MM.1S (cell line): Measurements from ENCODE around the gene EMP2.

Experiments
- DNase-seq: peaks from one replicate; pipeline ENCODE4 v3.0.0-alpha.2; 2015
- H2AFZ ChIP-seq: fragments of 300-600 bp; sonication (generic); 2 replicates; pipeline ENCODE4 v1.6.0; 2016; ENCODE audit warnings: antibody characterized with exemption, low read length
- H3F3A ChIP-seq: fragments of 300-600 bp; sonication (generic); 2 replicates; pipeline ENCODE4 v1.6.1; 2016; ENCODE audit warnings: mild to moderate bottlenecking, antibody characterized with exemption, low read length, moderate library complexity, mixed read lengths; ENCODE audit not compliant: insufficient read depth
- H3K27ac ChIP-seq: fragments of 300-600 bp; sonication (generic); 2 replicates; pipeline ENCODE4 v1.5.1; 2016; ENCODE audit warnings: mild to moderate bottlenecking, low read length
- H3K27me3 ChIP-seq: fragments of 300-600 bp; sonication (generic); replicated peaks from 2 replicates; pipeline ENCODE4 v1.6.0; 2016; ENCODE audit warnings: low read length; ENCODE audit not compliant: insufficient read depth
- H3K36me3 ChIP-seq: fragments of 300-600 bp; sonication (generic); replicated peaks from 2 replicates; pipeline ENCODE4 v1.6.1; 2016; ENCODE audit warnings: mild to moderate bottlenecking, low read length, mixed read lengths; ENCODE audit not compliant: insufficient read depth
- H3K4me1 ChIP-seq: fragments of 300-600 bp; sonication (generic); 2 replicates; pipeline ENCODE4 v1.6.1; 2016; ENCODE audit warnings: low read length, mixed read lengths
- H3K4me2 ChIP-seq: fragments of 300-600 bp; sonication (generic); 2 replicates; pipeline ENCODE4 v1.6.0; 2016; ENCODE audit warnings: low read depth, low read length
- H3K4me3 ChIP-seq: fragments of 300-600 bp; sonication (generic); 2 replicates; pipeline ENCODE4 v1.5.1; 2016; ENCODE audit warnings: low read length, mixed read lengths
- H3K79me2 ChIP-seq: fragments of 300-600 bp; sonication (generic); 2 replicates; pipeline ENCODE4 v1.6.1; 2016; ENCODE audit warnings: mixed run types, low read length, mixed read lengths
- H3K9ac ChIP-seq: fragments of 300-600 bp; sonication (generic); 2 replicates; pipeline ENCODE4 v1.6.1; 2016; ENCODE audit warnings: low read length, mixed read lengths
- H3K9me2 ChIP-seq: fragments of 300-600 bp; sonication (generic); replicated peaks from 2 replicates; pipeline ENCODE4 v1.6.1; 2016; ENCODE audit warnings: mild to moderate bottlenecking, low read length, mixed read lengths; ENCODE audit not compliant: insufficient read depth
- H3K9me3 ChIP-seq: fragments of 300-600 bp; sonication (generic); replicated peaks from 2 replicates; pipeline ENCODE4 v1.6.1; 2016; ENCODE audit warnings: mild to moderate bottlenecking, low read length, mixed read lengths; ENCODE audit not compliant: insufficient read depth
- H4K20me1 ChIP-seq: fragments of 300-600 bp; sonication (generic); 2 replicates; pipeline ENCODE4 v1.6.1; 2016; ENCODE audit warnings: mild to moderate bottlenecking, low read length, moderate library complexity, mixed read lengths; ENCODE audit not compliant: insufficient read depth
- EZH2 ChIP-seq: fragments of 300-600 bp; sonication (generic); optimal IDR thresholded peaks from 2 replicates; pipeline ENCODE3; 2017; ENCODE audit warnings: low read depth, mild to moderate bottlenecking, antibody characterized with exemption, low read length, mixed read lengths
- EZH2phosphoT487 ChIP-seq: fragments of 300-600 bp; sonication (generic); IDR thresholded peaks from 2 replicates; pipeline ENCODE4 v1.6.1; 2018; ENCODE audit warnings: antibody characterized with exemption, low read length
- TF ChIP-seq, protein P1 (sequence below): fragments of 300-600 bp; sonication (generic); IDR thresholded peaks from 2 replicates; pipeline ENCODE4 v1.5.1; 2016; ENCODE audit warnings: antibody characterized with exemption, low read length, mixed read lengths

Gene EMP2

DNA sequence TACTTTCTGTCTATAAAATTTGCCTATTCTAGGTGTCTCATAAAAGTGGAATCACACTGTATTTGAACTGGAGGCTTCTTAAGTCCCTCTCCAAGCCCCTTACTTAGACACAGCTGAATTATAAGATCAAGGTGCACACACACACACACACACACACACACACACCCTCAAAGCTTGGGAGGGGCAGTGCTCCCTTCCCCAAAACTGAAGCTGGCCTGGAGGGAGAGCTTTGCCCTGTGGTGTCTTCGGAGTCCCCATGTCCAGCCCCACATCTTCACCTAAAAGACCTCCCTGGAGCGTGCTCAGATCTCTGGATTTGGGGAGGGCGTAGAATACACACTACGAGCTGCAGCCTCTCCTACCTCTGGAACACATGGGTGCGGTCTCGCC lies 828 bp downstream of the EMP2 start:
- H3K9me3 ChIP-seq: no peaks in the 10 kb centered on the region
- no peak for DNase-seq
- no peaks in the 10 kb centered on the region for H4K20me1 ChIP-seq
- peak overlapping the region; percentile 97; the same call in 1 of the 2 replicates for H2AFZ ChIP-seq
- no peaks in the 10 kb centered on the region for H3K9me2 ChIP-seq
- H3K36me3 ChIP-seq: no peaks in the 10 kb centered on the region
- peaks cover 16% of the 10 kb centered on the region for H3K4me1 ChIP-seq
- H3F3A ChIP-seq: 0 out of 2 replicates have a peak, but pooled peaks cover 9% of the 10 kb centered on the region
- peaks cover 14% of the 10 kb centered on the region; the same call in 1 of the 2 replicates for H3K27me3 ChIP-seq
- H3K4me3 ChIP-seq: peak overlapping the region; percentile 82
- H3K4me2 ChIP-seq: peak overlapping the region; percentile 90
- TF ChIP-seq, protein P1, sequence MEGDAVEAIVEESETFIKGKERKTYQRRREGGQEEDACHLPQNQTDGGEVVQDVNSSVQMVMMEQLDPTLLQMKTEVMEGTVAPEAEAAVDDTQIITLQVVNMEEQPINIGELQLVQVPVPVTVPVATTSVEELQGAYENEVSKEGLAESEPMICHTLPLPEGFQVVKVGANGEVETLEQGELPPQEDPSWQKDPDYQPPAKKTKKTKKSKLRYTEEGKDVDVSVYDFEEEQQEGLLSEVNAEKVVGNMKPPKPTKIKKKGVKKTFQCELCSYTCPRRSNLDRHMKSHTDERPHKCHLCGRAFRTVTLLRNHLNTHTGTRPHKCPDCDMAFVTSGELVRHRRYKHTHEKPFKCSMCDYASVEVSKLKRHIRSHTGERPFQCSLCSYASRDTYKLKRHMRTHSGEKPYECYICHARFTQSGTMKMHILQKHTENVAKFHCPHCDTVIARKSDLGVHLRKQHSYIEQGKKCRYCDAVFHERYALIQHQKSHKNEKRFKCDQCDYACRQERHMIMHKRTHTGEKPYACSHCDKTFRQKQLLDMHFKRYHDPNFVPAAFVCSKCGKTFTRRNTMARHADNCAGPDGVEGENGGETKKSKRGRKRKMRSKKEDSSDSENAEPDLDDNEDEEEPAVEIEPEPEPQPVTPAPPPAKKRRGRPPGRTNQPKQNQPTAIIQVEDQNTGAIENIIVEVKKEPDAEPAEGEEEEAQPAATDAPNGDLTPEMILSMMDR: no peak
- TF ChIP-seq EZH2phosphoT487: no peak
- no peak for TF ChIP-seq EZH2
- H3K27ac ChIP-seq: no peak overlapping the region
- H3K79me2 ChIP-seq: peaks cover 24% of the 10 kb centered on the region
- H3K9ac ChIP-seq: peak overlapping the region; percentile 74

DNA sequence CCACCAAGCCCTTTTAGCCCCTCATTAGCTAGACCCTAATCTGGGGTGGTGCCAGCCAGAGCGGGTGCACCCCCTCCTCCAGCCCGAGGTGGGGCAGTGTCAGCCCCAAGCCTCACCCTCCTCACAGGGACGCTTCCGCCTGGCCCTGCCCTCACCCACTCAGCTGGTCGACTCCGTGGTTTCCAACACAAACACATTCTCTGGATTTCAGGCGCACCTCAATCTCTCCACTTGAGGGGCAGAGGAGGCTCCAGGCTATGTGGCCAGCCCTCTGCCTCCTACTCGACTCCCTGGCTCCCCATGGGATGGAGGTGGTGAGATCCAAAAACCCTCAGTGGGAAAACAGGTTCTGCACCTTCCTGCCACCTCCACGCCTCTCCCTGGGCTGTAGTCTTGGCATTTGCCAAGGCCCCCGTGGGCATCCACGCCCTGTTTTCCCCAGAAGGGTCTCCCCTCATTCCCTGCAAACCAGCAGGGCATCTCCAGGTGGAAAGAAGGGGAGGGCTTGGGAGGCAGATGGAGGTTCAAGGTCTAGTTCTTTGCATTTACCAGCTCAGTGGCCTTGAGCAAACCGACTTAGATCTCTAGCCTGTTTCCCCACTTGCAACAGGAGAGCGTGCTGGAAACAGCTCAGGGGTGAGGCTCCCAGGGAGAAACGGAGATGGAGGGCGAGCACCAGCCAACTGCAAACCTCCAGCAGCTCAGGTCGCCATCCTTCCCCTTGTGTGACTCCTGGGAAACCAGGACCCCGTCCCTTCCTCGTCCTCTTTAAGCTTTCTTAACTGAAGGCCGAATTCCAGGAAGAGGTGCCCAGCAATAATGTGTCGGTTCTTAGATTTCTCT lies 1.7 kb downstream of the EMP2 start:
- H3K79me2 ChIP-seq: peaks cover 24% of the 10 kb centered on the region
- no peaks in the 10 kb centered on the region for H3K36me3 ChIP-seq
- H2AFZ ChIP-seq: no peak overlapping the region
- H3K27ac ChIP-seq: no peak overlapping the region
- no peak overlapping the region for H3K4me2 ChIP-seq
- 0 out of 2 replicates have a peak, but pooled peaks cover 9% of the 10 kb centered on the region for H3F3A ChIP-seq
- peaks cover 14% of the 10 kb centered on the region; the same call in 1 of the 2 replicates for H3K27me3 ChIP-seq
- peaks cover 16% of the 10 kb centered on the region for H3K4me1 ChIP-seq
- DNase-seq: no peak
- no peak for TF ChIP-seq EZH2phosphoT487
- TF ChIP-seq, protein P1: no peak
- H4K20me1 ChIP-seq: no peaks in the 10 kb centered on the region
- H3K9me2 ChIP-seq: no peaks in the 10 kb centered on the region
- no peak overlapping the region for H3K9ac ChIP-seq
- no peak overlapping the region for H3K4me3 ChIP-seq
- no peaks in the 10 kb centered on the region for H3K9me3 ChIP-seq

DNA sequence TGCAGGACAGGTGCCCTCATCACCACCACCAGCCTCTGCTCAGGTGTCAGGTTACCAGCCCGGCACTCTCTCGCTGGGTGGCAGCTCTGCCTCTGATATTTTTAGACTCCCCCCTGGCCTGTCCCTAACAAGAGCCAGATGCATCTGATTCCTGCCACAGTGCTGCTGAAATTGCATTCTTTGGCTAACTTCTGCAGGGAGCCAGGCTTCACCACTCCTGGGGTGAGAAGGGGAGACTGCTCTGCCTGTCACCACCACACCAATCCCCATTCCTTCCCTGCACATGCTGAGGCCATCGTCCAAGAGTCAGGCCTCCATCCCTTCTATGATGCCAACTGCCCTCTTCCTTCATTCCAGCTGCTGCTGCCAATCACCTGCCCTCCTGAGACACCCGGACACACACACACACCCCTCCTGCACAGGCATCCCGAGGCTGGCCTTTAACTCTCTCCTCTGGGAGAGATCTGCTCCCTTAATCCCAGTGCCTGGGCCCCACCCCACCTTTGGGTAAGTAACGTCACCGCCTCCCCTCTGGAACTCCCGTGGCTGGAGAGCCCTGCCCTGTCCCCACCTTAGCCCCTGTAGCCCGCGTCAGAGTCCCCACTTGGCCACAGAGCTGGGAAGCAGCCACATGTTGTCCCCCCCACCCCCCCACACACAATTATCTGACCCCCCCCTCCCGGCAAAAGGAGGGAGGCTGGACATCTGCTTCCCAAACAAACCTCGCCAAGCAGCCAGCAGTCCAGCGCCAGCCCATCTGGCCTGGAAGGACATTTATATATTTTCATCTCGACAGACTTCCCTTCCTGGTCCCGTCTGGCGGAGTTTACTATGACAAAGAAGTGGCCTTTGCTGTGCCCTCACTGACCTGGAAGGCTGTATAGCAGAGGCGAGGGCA lies 2.8 kb downstream of the EMP2 start:
- no peaks in the 10 kb centered on the region for H3K36me3 ChIP-seq
- H3K4me2 ChIP-seq: peak overlapping the region; percentile 43; the same call in 1 of the 2 replicates
- peak overlapping the region; percentile 31; the same call in 1 of the 2 replicates for H3K27ac ChIP-seq
- no peak overlapping the region for H3K4me3 ChIP-seq
- TF ChIP-seq EZH2: no peak
- no peak for TF ChIP-seq EZH2phosphoT487
- H3K4me1 ChIP-seq: peaks cover 16% of the 10 kb centered on the region
- H3K27me3 ChIP-seq: peaks cover 10% of the 10 kb centered on the region; the same call in 1 of the 2 replicates
- peak; percentile 85 for DNase-seq
- H3K9me3 ChIP-seq: no peaks in the 10 kb centered on the region
- H3K9ac ChIP-seq: no peak overlapping the region
- H2AFZ ChIP-seq: 0 out of 2 replicates have a peak overlapping the region, but pooled peaks have one; percentile 16
- H3F3A ChIP-seq: 0 out of 2 replicates have a peak, but pooled peaks cover 9% of the 10 kb centered on the region
- H3K79me2 ChIP-seq: peaks cover 24% of the 10 kb centered on the region
- H3K9me2 ChIP-seq: no peaks in the 10 kb centered on the region
- no peaks in the 10 kb centered on the region for H4K20me1 ChIP-seq
